ENCODE results near the gene ZBTB22. TPM values are rescaled to one million over a fixed set of nuclear protein-coding genes. Genes with fewer than 3 reads are reported as not detected.

Gene ZBTB22
- total RNA-seq, 2 donors from 2014 or later: 6.9 to 20.0 TPM

GRCh38 chr6:33298773-33299236, 18.7 kb downstream of the ZBTB22 start, which contains the start of gene RGL2:
Gene RGL2, minus strand, starts transcription at chr6:33298942. Its CDS starts 332 bp downstream, at chr6:33298610.
- Mint-ChIP-seq H3K9me3 (no peaks in the 10 kb centered on the region), H3K4me3 (peak within 1 kb of the TSS; percentile 90), H3K4me1 (peaks cover 18% of the 10 kb centered on the region), H3K36me3 (ENCODE audit: low read depth) (peaks cover 76% of the 10 kb centered on the region), H3K27me3 (no peaks in the 10 kb centered on the region), H3K27ac (peak within 1 kb of the TSS; percentile 99)
- ATAC-seq (replicated peaks): peak; percentile 31

- H3K27me3 Mint-ChIP-seq: no peaks in the 10 kb centered on the region
- H3K9me3 Mint-ChIP-seq: no peaks in the 10 kb centered on the region
- peak overlapping the region; percentile 99 for H3K27ac Mint-ChIP-seq
- H3K4me3 Mint-ChIP-seq: peak overlapping the region; percentile 90
- H3K4me1 Mint-ChIP-seq: peaks cover 14% of the 10 kb centered on the region
- H3K36me3 Mint-ChIP-seq (ENCODE audit: low read depth): peaks cover 72% of the 10 kb centered on the region
- ATAC-seq (replicated peaks): peak; percentile 41
Measured at GRCh38 chr6:33297956-33298772, 19.4 kb downstream of the ZBTB22 start.

GRCh38 chr6:33297406-33297955, 20.1 kb downstream of the ZBTB22 start:
- H3K36me3 Mint-ChIP-seq (ENCODE audit: low read depth): peaks cover 72% of the 10 kb centered on the region
- H3K4me1 Mint-ChIP-seq: peaks cover 14% of the 10 kb centered on the region
- H3K27me3 Mint-ChIP-seq: no peaks in the 10 kb centered on the region
- no peaks in the 10 kb centered on the region for H3K9me3 Mint-ChIP-seq
- peak overlapping the region; percentile 99 for H3K27ac Mint-ChIP-seq
- ATAC-seq (replicated peaks): no peak
- H3K4me3 Mint-ChIP-seq: peak overlapping the region; percentile 90

- Mint-ChIP-seq H3K4me3 (peak overlapping the region; percentile 90), H3K36me3 (ENCODE audit: low read depth) (peaks cover 72% of the 10 kb centered on the region), H3K4me1 (peaks cover 14% of the 10 kb centered on the region), H3K9me3 (no peaks in the 10 kb centered on the region), H3K27ac (peak overlapping the region; percentile 99), H3K27me3 (no peaks in the 10 kb centered on the region)
- ATAC-seq (replicated peaks): no peak
Measured at GRCh38 chr6:33296797-33297405, 20.6 kb downstream of the ZBTB22 start.

- Mint-ChIP-seq H3K4me3 (no peak overlapping the region), H3K27me3 (no peaks in the 10 kb centered on the region), H3K4me1 (peaks cover 19% of the 10 kb centered on the region), H3K9me3 (no peaks in the 10 kb centered on the region), H3K27ac (peak overlapping the region; percentile 26), H3K36me3 (ENCODE audit: low read depth) (peaks cover 72% of the 10 kb centered on the region)
- ATAC-seq (replicated peaks): no peak
Measured at GRCh38 chr6:33295621-33296369, 21.7 kb downstream of the ZBTB22 start.

GRCh38 chr6:33294086-33294823, 23.3 kb downstream of the ZBTB22 start:
- no peak for ATAC-seq (replicated peaks)
- Mint-ChIP-seq H3K4me1 (peaks cover 17% of the 10 kb centered on the region), H3K9me3 (no peaks in the 10 kb centered on the region), H3K27ac (no peak overlapping the region), H3K27me3 (no peaks in the 10 kb centered on the region), H3K36me3 (ENCODE audit: low read depth) (peaks cover 72% of the 10 kb centered on the region), H3K4me3 (no peak overlapping the region)

GRCh38 chr6:33292996-33293682, 24.4 kb downstream of the ZBTB22 start:
- peaks cover 76% of the 10 kb centered on the region for H3K36me3 Mint-ChIP-seq (ENCODE audit: low read depth)
- H3K4me3 Mint-ChIP-seq: no peak overlapping the region
- H3K27ac Mint-ChIP-seq: no peak overlapping the region
- H3K9me3 Mint-ChIP-seq: no peaks in the 10 kb centered on the region
- H3K4me1 Mint-ChIP-seq: peaks cover 14% of the 10 kb centered on the region
- H3K27me3 Mint-ChIP-seq: no peaks in the 10 kb centered on the region
- no peak for ATAC-seq (replicated peaks)

- ATAC-seq (replicated peaks): no peak
- H3K9me3 Mint-ChIP-seq: no peaks in the 10 kb centered on the region
- H3K27me3 Mint-ChIP-seq: no peaks in the 10 kb centered on the region
- H3K27ac Mint-ChIP-seq: peak overlapping the region; percentile 89
- peaks cover 27% of the 10 kb centered on the region for H3K4me1 Mint-ChIP-seq
- H3K4me3 Mint-ChIP-seq: peak overlapping the region; percentile 84
- H3K36me3 Mint-ChIP-seq (ENCODE audit: low read depth): peaks cover 90% of the 10 kb centered on the region
Measured at GRCh38 chr6:33290459-33290858, 27.1 kb downstream of the ZBTB22 start.

- no peak for ATAC-seq (replicated peaks)
- Mint-ChIP-seq H3K36me3 (ENCODE audit: low read depth) (peaks cover 94% of the 10 kb centered on the region), H3K4me3 (peak overlapping the region; percentile 84), H3K4me1 (peaks cover 27% of the 10 kb centered on the region), H3K27me3 (no peaks in the 10 kb centered on the region), H3K9me3 (no peaks in the 10 kb centered on the region), H3K27ac (peak overlapping the region; percentile 89)
Measured at GRCh38 chr6:33289784-33290315, 27.7 kb downstream of the ZBTB22 start.

GRCh38 chr6:33288921-33289783, 28.4 kb downstream of the ZBTB22 start, which contains the start of the genes PFDN6 and WDR46:
Gene PFDN6, plus strand, starts transcription at chr6:33289601. Its CDS starts 256 bp downstream, at chr6:33289857.
Gene WDR46, minus strand, starts transcription at chr6:33289239. Its CDS starts 69 bp downstream, at chr6:33289170.
- H3K4me3 Mint-ChIP-seq: peak within 1 kb of the TSS; percentile 84

GRCh38 chr6:33288141-33288920, 29.2 kb downstream of the ZBTB22 start:
- H3K9me3 Mint-ChIP-seq: no peaks in the 10 kb centered on the region
- no peak for ATAC-seq (replicated peaks)
- H3K36me3 Mint-ChIP-seq (ENCODE audit: low read depth): peaks cover 97% of the 10 kb centered on the region
- H3K27me3 Mint-ChIP-seq: no peaks in the 10 kb centered on the region
- H3K27ac Mint-ChIP-seq: peak overlapping the region; percentile 89
- peak overlapping the region; percentile 84 for H3K4me3 Mint-ChIP-seq
- peaks cover 27% of the 10 kb centered on the region for H3K4me1 Mint-ChIP-seq

More at GRCh38 chr6:33288921-33289783, 28.4 kb downstream of the ZBTB22 start, which contains the start of the genes PFDN6 and WDR46:
- ATAC-seq (replicated peaks): peak; percentile 98
- H3K36me3 Mint-ChIP-seq (ENCODE audit: low read depth): peaks cover 94% of the 10 kb centered on the region
- peaks cover 27% of the 10 kb centered on the region for H3K4me1 Mint-ChIP-seq
- H3K27ac Mint-ChIP-seq: peak within 1 kb of the TSS; percentile 89
- no peaks in the 10 kb centered on the region for H3K27me3 Mint-ChIP-seq
- no peaks in the 10 kb centered on the region for H3K9me3 Mint-ChIP-seq

Measured in activated T-helper 17 cell treated with anti-CD3 and anti-CD28 coated beads, Interleukin-2, amount 50 U/mL, for 72 hours (primary cell).